HG02981 (cell line): ENCODE measurements around the gene CCDC3.
"Not testable (repeated sequence)": the region's sequence is repeated elsewhere in the genome, so short reads cannot be mapped to it uniquely, and the experiment has no call there.

Source experiments
- ATAC-seq: cut with Tn5 transposase; IDR thresholded peaks from one replicate; pipeline ENCODE4 v1.9.1; 2021; ENCODE audit warnings: mild to moderate bottlenecking, moderate library complexity; ENCODE audit not compliant: unreplicated experiment

CCDC3 gene

DNA sequence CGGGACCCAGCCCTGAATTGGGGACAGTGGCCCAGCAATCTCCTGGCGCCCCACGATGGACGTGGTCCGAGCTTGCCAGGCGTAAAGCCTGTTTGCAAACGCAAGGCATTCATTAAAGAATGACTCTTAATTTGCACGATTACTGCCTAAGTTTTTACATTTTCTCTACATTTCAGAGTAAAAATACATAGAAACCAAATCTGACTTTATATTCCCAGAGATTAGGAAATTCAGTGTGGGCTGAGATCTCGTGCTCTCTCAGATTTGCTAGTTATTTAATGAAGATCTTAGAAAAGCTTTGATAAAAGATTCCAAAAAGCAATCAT lies 337 bp upstream of the CCDC3 start:
- ATAC-seq, result no peak

DNA sequence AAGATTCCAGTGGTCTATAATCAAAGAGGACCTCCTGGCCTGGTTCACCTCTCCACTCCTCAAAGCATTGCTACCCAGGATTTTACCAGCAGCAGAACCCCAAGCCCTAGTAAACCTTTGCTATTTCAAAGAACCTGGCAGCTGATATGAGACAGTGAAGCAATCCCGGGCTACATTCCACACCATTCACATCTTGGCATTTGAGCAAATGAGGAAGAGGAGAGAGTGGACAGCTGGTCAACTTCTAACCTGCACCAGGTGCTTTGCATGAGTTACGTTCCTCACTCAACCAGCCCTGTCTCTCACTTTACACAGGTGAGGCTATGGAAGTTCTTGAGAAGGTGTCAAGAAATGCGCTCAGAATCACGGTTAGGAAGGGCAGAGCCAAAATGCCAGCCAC lies 1.1 kb downstream of the CCDC3 start:
- ATAC-seq, result no peak

DNA sequence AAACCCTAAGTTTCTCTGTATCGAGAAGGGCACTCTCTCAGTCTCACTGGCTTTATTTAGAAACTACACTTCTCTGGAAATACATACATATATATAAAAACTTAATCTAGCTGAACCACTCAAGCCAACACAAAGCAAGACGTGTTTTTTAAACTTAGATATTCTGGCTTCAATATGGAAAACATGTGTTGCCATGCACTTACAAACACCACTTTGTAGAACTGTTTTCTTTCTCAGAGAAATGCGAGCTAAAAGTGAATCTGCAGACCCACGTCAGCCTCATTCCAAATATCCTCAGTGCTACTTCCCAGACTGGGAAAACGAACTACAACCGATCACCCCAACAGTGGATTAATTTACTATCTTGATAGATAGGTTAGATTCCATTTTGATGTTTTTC lies 1.7 kb downstream of the CCDC3 start:
- no peak for ATAC-seq

DNA sequence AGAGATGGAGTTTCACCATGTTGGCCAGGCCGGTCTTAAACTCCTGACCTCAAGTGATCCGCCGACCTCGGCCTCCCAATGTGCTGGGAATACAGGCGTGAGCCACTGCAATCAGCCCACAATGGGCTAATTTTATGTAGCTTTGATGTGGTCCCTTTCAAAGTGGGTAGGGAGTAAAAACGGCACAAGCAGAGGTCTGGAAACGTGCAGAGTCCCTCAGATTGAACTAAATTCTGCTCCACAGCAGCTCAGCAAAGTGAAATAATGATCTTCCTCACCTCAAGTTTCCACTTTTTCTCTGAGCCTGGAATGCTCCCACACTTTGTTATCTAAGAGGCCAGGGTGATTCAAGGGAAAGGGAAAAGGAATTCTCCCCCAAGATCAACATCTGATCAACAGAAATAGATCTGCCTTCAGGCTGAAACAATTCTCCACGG lies 6.1 kb downstream of the CCDC3 start:
- ATAC-seq, result no peak

DNA sequence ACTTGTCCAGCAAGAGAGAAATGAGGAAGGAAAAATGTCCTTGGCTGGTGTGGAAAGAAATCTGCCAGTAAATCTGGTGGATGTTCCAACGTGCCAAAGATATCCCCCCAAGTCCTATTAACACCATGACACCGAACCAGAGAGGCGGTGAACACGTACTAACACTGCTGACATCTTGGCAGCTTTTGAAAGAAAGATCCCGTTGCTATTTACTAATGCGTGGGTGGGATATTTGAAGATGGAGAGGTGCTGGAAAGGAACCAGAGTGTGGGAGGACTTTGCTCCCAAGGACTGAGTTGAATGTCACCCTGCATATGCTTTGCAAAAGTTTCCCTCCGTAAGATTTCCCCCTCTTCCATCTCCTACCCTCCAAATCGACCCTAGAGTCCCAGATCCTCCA lies 7.9 kb downstream of the CCDC3 start:
- ATAC-seq, result no peak

DNA sequence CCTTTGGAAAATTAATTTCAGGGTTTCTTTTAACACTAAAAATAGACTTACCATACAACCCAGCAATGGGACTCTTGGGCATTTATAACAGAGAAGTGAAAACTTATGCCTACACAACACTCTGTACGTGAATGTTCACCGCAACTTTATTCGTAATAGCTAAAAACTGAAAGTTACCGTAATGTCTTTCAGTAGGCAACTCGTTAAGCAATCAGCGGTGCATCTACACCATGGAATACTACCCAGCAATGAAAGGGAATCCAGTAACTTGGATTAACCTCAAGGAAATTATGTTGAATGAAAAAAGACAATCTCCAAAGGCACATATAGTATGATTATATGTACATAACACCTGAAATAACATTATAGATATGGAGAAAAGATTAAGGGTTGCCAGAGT lies 16.2 kb downstream of the CCDC3 start:
- ATAC-seq, result no peak

DNA sequence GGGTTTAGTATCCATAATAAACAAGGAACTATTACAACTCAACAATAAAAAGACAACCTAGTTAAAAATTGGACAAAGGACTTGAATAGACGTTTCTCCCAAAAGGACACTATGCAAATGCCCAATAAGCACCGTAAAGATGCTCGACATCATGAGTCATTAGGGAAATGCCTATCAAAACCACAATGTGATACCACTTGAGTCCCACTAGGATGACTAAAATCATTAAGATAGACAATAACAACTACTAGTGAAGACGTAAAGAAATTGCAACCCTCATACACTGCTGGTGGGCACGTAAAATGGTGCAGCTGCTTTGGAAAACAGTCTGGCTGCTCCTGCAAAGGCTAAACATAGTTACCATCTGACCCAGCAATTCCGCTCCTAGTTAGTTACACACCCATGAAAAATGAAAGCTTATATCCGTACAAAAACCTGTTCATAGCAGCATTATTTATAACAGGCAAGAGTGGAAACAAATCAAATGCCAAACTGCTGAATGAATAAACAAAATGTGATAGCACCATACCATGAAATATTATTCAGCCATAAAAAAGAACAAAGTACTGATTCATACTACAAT lies 17.3 kb downstream of the CCDC3 start:
- no peak for ATAC-seq

DNA sequence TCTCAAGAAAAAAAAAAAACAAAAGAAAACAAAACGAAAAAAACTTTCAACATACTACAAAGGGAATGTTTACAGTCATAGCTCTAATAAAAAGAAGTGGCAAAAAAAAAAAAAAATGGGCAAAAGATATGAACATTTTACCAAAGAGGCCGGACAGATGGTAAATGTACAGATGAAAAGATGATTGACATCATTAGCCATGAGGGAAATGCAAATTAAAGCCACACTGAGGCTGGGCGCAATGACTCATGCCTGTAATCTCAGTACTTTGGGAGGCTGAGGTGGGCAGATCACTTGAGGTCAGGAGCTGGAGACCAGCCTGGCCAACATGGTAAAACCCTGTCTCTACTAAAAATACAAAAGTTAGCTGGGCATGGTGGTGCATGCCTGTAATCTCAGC lies 17.9 kb downstream of the CCDC3 start:
- ATAC-seq, result not testable (repeated sequence)

DNA sequence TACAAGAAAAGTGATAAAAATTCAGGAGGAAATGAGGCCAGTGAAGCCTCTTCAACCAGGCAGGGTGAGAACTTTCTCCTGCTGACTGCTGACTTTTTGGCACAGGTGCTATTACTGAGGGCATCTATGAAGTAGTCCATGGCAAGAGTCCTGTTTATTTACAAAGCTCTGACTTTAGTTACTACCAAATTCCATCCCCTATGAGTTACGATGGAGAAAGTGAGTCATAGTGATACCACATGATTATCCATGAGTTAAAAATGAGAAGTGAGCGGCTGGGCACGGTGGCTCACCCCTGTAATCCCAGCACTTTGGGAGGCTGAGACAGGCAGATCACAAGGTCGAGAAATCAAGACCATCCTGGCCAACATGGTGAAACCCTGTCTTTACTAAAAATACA lies 19.9 kb downstream of the CCDC3 start:
- ATAC-seq, result no peak

DNA sequence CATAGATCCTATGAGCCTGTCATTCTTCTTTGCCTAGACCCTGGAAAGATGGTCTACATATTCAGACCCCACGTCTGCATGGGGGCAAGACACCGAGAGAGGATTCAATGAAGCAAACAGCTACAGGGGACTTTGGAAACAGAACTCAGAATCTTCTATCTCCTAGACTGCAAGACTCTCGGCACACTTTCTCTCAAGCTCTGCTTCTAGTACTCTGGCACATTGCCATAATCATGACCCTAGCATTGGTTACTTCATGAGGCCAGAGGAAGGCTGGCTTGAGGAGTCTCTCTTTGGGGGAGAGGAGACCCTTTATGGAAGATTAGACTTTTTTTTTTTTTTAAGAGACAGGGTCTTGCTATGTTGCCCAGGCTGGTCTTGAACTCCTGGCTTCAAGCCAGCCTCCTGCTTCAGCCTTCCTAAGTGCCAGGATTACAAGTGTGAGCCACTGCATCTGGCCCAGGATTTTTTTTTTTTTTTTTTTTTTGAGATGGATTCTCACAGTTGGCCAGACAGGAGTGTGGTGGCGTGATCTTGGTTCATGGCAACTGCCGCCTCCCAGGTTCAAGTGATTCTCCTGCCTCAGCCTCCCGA lies 20.7 kb downstream of the CCDC3 start:
- no peak for ATAC-seq

DNA sequence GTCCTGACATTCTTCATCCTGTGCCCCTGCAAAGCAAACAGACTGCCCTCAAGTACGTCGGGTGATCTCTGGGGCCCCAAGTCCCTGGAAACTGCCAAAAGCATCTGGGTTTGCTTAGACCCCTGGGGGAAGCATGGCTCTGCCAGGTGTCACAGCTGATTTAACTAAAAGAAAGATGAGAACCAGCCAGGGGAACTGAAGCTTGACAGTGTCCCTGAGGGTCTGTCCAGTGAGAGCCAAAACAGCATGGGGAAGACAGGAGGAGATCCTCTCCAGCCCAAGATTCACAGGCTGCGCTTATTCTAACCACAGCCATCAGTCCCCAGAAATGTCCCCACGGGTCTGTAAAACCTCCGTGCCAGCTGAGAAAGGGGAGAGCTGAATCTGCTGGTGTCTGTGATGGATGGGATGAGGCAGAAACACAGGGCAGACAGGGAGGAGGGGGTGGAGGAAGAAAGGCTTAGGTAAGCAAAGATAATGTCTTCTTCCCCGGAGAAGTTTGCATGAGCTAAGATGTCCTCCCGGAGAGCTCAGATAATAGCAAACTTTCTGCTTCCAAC lies 21.3 kb downstream of the CCDC3 start:
- no peak for ATAC-seq

DNA sequence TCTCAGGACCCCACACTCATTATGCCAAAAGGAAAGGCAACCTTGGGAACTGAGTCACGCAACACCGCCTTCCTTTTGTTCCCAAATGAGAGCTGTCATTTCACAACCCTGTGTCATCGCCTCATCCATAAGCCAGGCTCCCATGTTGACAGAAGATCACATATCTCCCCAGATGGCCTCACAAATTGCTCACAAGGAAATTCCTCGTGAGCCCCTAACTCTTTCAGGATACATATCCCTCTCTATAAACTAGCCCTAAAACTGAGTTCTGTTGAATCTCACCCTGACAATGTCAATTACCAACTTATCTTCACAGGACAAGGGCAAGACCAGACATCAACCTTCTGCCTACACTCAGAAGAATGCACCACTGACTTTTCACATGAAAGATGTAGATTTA lies 22.6 kb downstream of the CCDC3 start:
- ATAC-seq, result no peak

DNA sequence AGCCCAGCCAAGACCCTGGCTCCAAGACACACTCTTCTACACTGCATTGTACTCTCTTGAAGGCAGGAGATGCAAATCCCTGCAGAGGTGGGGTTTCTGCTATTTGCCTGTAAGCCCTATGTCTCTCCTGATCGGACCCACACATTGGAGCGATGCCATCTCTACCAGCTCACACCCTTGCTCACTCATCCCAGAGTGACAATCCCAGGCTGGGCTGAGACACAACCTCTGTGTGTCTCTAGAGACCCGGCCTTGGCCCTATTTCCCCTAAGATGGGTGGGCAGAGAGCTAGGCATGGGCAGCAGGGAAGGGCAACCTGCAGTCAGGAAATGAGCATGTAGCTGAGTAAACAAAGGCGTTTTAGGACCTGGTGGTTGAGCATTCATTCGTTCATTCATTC lies 25.6 kb downstream of the CCDC3 start:
- ATAC-seq, result no peak

DNA sequence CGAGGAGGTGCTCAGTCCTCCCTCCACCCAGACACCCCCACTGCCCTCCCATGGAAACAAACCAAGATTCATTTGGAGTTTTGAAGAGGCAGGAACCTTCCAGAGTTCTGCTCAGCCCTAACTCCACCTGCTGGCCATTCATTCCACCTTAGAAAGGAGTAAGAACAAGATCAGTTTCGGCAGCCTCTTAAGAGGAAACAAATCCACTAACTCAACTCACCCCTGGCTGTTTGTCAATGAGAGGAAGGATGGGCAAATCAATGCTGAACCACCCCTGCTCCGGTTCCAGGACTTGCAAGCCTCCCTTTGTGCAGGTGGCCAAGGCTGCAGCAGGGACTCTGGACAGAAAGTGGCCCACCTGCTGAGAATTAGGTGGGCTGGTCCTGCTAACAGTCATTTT lies 26.2 kb downstream of the CCDC3 start:
- no peak for ATAC-seq

DNA sequence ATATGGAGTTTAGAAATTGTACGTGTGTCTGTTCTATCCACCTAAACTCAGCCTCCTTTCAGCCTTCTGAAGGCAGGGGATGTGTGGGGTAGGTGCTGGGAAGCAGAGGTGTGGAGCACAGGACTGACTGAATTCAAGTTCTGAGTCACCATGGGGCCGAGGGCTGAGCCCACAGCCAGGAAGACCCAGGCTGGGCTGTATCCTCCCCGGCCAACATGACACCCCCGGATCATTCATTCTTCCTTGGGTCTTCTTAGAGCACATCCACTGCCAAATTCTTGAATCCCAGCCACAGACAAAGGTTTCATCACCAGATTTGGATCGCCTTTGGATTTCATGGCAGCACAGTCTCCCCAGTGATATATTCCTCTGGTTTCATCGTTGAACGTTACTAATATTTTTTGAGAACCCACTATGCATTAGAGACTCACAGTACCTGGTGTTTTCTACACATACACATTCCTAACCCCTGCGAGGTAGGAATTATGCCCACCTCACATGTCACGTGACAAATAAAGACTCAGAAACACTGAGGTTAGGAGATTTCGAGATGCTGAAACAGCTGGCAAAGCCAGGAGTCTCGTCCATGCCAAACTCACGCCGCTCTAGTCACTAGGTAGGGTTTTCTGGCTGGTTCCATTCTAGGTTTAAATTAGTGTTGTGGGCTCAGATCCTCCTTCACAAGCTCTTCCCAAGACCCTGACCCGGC lies 26.9 kb downstream of the CCDC3 start:
- no peak for ATAC-seq

DNA sequence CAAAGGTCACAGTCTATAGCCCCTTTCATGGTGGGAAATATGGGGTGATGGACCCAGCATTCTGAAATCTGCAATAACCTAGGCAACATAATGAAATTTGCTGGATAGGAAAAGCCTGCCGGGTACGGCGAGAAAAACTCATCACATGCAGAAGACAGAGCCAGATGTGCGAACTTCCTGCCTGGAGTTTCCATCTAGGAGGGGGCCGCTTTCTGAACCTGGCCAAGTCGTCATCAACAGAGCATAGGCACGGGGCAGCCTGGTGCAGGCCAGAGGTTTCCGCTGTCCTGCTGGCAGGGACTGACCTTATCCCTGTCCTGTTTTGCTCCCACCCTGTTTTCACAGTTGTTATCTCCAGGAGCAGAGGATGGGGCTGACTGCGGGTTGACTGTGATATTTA lies 27.4 kb downstream of the CCDC3 start:
- ATAC-seq, result no peak

DNA sequence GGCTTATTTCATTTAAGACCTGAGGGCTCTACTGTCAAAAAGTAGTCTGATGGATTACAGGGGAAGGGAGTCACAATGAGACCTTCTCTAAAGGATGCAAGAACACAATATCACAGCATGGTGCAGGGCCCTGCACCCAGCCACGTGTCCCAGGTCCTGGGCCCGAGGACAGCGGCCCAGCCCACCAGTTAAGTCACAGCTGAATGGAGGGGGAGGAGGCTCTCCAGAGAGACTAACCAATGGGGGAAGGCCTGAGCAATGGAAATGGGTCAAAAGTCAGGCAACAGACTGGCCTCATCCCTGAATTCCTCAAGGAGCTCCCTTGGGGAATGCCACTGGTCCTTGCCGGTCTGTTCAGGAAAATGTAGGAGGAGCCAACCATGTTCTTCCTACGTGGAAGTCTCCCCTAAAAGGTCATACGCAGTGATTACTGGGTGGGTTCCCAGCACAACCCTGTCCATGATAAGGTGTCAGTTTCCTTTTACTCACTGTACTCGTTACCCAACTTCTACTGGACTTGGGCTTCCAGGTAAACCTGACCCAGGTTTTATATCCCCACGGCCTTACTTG lies 28.3 kb downstream of the CCDC3 start:
- ATAC-seq, result no peak

DNA sequence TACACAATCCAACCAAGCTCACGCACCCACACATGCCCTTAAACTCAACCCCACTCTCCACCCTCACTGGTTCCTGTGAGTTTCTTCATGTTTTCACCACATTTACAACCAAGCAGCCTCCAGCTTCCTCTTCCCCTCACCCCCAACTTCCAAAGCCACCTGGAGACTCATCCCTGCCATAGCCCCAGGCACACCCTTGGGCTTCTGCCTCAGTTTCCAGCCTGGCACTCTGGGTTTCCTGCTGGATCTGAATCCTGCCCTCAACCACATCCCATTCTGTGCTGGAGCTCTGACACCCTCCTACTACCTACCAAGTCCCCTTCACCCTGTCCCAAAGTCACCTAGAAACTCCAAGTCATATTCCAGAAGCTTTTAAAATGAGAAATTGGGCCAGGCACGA lies 29.4 kb downstream of the CCDC3 start:
- ATAC-seq, result no peak

DNA sequence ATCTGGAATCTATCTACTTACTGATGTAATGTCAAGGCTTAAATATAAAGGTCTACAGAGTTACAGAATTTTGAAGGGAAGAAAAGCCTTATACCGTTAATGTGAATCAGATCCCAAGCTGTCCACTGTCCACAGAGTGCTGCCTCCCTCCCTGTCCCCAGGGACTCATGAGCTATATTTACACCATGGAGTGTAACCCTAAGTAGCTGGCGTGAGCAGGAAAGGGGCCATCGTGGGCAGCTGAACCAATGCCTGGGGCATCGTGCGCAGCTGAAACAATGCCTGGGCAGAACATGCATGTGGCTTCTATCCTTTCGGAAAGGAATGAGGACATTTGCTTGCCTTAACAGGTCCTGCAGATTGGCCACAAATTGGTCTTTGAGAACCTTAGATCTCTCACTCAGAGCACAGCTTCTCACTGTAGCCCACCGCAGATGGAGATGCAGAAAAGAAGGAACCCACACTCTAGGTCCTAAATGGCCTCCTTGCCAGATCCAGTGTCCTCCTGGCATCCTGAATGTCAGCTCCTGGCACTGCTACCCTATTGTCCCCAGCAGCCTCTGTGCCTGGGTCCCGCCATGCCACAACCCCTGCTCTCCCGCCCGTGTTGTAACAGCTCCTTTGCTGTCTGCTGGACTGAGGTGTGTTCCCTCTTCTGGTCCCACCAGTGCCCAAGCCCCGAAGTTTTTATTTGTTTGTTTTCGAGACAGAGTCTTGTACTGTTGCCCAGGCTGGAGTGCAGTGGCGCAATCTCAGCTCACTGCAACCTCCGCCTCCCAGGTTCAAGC lies 30.3 kb downstream of the CCDC3 start:
- ATAC-seq, result no peak

DNA sequence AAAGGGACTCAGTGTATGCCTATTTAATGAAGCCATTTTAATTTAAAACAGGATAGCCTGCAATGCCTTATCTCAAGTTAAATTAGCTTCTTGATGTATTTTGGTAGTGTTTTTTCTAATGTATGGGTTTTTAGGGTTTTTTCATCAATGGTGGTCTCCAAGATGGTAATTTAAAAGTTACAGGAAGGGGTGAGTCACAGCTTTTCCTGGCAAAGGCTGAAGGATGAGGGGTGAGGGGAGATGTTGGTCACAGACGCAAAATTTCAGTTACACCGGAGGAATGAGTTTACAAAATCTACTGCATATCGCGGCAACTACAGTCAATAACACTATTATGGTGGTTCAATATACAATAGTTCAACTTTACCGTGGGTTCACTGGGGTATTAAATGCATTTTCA lies 31.6 kb downstream of the CCDC3 start:
- ATAC-seq, result no peak

DNA sequence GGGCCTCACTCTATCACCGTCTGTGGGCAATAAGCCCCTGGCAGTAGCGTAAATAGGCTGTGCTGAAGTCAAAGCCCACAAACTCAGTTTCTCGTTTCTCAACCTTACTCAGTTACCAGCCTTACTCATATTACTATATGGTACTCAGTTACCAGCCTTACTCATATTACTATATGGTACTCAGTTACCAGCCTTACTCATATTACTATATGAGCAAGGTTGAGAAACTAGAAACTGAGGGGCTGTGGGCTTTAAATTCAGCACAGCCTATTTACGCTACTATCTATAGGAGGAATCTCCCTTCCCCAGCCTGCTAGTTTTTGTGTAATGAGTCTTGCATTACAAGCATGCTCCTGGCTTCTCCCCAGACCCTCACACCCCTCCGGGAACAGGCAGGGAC lies 35.4 kb downstream of the CCDC3 start:
- no peak for ATAC-seq
